ENCODE results near the gene CFAP92.

DNA sequence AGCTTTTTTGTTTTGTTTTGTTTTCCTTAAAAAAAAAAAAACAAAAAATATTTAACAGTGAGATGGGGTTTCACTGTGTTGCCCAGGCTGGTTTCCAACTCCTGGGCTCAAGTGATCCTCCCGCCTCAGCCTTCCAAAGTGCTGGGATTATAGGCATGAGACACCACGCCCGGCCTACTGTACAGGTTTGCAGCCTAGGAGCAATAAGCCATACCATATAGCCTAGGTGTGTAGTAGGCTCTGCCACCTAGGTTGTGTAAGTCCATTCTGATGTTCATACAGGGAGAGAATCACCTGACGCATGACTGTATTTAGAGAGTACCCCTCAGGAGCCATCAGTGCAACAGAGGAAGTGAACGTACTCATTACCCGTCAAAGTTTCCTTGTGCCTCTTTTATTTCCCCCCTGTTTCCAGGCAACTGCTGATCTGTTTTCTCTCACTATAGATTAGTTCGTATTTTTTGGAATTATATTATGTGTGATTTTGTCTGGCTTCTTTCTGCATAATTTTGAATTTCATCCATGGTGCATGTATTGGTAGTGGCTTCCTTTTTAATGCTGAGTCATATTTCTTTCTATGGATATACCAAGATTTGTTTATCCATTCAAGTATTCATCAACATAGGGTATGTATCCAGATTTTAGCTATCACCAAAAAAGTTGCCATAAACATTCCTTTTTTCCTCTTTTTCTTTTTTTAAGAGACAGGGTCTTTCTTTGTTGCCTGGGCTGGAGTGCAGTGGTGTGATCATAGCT, 104.6 kb downstream of the CFAP92 start:
- TF ChIP-seq, protein P1, sequence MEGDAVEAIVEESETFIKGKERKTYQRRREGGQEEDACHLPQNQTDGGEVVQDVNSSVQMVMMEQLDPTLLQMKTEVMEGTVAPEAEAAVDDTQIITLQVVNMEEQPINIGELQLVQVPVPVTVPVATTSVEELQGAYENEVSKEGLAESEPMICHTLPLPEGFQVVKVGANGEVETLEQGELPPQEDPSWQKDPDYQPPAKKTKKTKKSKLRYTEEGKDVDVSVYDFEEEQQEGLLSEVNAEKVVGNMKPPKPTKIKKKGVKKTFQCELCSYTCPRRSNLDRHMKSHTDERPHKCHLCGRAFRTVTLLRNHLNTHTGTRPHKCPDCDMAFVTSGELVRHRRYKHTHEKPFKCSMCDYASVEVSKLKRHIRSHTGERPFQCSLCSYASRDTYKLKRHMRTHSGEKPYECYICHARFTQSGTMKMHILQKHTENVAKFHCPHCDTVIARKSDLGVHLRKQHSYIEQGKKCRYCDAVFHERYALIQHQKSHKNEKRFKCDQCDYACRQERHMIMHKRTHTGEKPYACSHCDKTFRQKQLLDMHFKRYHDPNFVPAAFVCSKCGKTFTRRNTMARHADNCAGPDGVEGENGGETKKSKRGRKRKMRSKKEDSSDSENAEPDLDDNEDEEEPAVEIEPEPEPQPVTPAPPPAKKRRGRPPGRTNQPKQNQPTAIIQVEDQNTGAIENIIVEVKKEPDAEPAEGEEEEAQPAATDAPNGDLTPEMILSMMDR (conservative IDR thresholded peaks at IDR 0.05; ENCODE audit: low read depth, low read length), result no peak
- TF ChIP-seq EZH2phosphoT487 (IDR thresholded peaks at IDR 0.05; ENCODE audit: borderline replicate concordance, low read length) (no peak), EZH2 (IDR thresholded peaks at IDR 0.05; ENCODE audit: low read length, unreplicated experiment) (no peak)
